Tibial artery (tissue), 4 donors: ENCODE results near the gene BCL11B.

Source experiments
- DNase-seq, 2 donors: peaks; one replicate each; pipeline ENCODE4 v3.0.0-alpha.2; 2019
- H3K27ac ChIP-seq, 2 donors: fragments of 200-600 bp; sonication (generic) in 1 of 2; 1 replicate in 1 of 2; 2 replicates in 1 of 2; pipeline ENCODE4 v1.5.1; 2018 to 2019; ENCODE audit warnings: mild to moderate bottlenecking in 1 of 2
- H3K27me3 ChIP-seq, 2 donors: fragments of 200-600 bp; sonication (generic) in 1 of 2; one replicate each; pipeline versions ENCODE4 v1.5.1 to v1.6.0; 2016 to 2019
- H3K36me3 ChIP-seq, 3 donors: fragments of 200-600 bp; sonication (generic) in 2 of 3; one replicate each; pipeline ENCODE4 v1.5.1; 2016 to 2019; ENCODE audit warnings: mild to moderate bottlenecking in 2 of 3
- H3K4me1 ChIP-seq, 4 donors: fragments of 200-600 bp; sonication (generic) in 2 of 4; 1 replicate in 3 of 4; 2 replicates in 1 of 4; pipeline ENCODE4 v1.5.1; 2016 to 2019
- H3K4me3 ChIP-seq, 2 donors: fragments of 200-600 bp; sonication (generic) in 1 of 2; 1 replicate in 1 of 2; 2 replicates in 1 of 2; pipeline ENCODE4 v1.5.1; 2018 to 2019; ENCODE audit warnings: mild to moderate bottlenecking in 2 of 2
- H3K9me3 ChIP-seq, 3 donors: fragments of 200-600 bp; sonication (generic) in 1 of 3; one replicate each; pipeline ENCODE4 v1.5.1; 2016 to 2019
- intact Hi-C: fragments of 100-400 bp; cut with DNase I; formaldehyde crosslinking; loops from one replicate; pipeline ENCODE4 v1.15.0; 2023; ENCODE audit warnings: low total_unique reads
- TF ChIP-seq, protein P1 (sequence below), 2 experiments: fragments of 200-600 bp in 1 of 2; fragments of 450-650 bp in 1 of 2; IDR thresholded peaks; one replicate each; pipeline ENCODE4 v1.5.1; 2017 to 2019; ENCODE audit warnings: antibody characterized with exemption in 2 of 2, mild to moderate bottlenecking in 1 of 2, moderate library complexity in 1 of 2

The BCL11B gene

DNA sequence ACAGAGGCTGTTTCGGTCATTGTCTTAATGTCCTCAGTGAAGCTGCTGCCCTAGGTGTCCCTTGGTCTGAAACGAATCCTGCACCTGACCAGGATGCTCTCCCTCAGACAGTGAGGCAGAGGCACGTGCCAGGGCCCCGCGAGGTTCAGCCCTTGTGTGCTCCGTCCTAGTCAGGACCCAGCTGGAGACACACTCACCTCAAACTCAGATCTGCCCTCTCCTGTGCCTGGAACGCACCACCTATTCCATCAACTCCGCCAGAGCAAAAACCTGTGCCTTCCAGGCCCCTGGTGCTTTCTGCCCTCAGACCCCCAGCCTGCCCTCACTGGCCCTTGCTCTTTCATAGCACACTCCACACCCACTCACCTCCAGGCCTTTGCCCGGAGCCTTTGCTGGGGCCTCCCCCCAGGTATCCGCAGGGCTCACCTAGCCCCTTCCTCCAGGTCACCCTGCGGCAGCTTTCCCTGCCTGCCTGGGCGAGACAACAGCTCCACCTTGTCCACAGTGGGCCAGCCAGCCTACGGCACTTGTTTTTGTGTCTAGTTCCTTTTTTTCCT, 150.6 kb downstream of the BCL11B start:
- no peak overlapping the region for H3K27ac ChIP-seq
- intact Hi-C loops, result no loop called here
- H3K36me3 ChIP-seq, result no peaks in the 10 kb centered on the region
- no peaks in the 10 kb centered on the region for H3K4me1 ChIP-seq
- TF ChIP-seq, protein P1, sequence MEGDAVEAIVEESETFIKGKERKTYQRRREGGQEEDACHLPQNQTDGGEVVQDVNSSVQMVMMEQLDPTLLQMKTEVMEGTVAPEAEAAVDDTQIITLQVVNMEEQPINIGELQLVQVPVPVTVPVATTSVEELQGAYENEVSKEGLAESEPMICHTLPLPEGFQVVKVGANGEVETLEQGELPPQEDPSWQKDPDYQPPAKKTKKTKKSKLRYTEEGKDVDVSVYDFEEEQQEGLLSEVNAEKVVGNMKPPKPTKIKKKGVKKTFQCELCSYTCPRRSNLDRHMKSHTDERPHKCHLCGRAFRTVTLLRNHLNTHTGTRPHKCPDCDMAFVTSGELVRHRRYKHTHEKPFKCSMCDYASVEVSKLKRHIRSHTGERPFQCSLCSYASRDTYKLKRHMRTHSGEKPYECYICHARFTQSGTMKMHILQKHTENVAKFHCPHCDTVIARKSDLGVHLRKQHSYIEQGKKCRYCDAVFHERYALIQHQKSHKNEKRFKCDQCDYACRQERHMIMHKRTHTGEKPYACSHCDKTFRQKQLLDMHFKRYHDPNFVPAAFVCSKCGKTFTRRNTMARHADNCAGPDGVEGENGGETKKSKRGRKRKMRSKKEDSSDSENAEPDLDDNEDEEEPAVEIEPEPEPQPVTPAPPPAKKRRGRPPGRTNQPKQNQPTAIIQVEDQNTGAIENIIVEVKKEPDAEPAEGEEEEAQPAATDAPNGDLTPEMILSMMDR (IDR thresholded peaks at IDR 0.05), result no peak
- peak in 1 of 2 donors; percentile 56 for DNase-seq
- H3K9me3 ChIP-seq, result no peaks in the 10 kb centered on the region
- H3K4me3 ChIP-seq, result no peak overlapping the region
- peaks cover 0 to 60% of the 10 kb centered on the region in 2 donors for H3K27me3 ChIP-seq

DNA sequence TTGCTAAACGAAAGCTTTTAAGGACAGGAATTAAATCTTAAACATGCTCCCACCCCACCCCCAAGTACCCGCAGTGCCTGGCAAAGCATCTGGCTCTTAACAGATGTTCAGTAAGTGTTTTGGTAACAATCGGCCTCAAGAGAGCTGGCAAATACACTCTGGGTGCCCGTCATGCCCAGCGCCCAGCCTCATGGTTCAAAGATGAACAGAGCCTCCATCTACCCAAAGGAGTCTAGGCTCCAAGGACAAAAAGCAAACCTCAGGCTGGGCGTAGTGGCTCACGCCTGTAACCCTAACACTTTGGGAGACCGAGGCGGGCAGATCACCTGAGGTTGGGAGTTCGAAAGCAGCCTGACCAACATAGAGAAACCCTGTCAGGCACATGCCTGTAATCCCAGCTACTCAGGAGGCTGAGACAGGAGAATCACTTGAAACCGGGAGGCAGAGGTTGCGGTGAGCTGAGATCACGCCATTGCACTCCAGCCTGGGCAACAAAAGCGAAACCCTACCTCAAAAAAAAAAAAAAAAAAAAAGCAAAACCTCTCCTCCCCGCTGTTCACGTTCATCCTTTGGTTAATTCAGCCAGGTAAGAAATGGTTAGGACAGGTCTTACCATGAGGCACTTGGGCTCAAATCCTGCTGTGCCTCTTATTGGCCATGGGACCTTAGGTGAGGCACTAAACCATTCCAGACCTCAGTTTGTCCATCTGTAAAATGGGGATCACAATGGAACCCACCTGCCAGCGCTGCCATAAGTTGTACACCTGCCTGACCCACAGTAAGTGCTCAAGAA, 151.3 kb downstream of the BCL11B start:
- TF ChIP-seq, protein P1 (IDR thresholded peaks at IDR 0.05), result no peak
- no peak overlapping the region for H3K4me3 ChIP-seq
- H3K27ac ChIP-seq, result no peak overlapping the region
- intact Hi-C loops, result no loop called here
- no peaks in the 10 kb centered on the region for H3K4me1 ChIP-seq
- H3K27me3 ChIP-seq, result peaks cover 0 to 66% of the 10 kb centered on the region in 2 donors
- no peaks in the 10 kb centered on the region for H3K9me3 ChIP-seq
- no peaks in the 10 kb centered on the region for H3K36me3 ChIP-seq
- DNase-seq, result peak in 1 of 2 donors; percentile 49

DNA sequence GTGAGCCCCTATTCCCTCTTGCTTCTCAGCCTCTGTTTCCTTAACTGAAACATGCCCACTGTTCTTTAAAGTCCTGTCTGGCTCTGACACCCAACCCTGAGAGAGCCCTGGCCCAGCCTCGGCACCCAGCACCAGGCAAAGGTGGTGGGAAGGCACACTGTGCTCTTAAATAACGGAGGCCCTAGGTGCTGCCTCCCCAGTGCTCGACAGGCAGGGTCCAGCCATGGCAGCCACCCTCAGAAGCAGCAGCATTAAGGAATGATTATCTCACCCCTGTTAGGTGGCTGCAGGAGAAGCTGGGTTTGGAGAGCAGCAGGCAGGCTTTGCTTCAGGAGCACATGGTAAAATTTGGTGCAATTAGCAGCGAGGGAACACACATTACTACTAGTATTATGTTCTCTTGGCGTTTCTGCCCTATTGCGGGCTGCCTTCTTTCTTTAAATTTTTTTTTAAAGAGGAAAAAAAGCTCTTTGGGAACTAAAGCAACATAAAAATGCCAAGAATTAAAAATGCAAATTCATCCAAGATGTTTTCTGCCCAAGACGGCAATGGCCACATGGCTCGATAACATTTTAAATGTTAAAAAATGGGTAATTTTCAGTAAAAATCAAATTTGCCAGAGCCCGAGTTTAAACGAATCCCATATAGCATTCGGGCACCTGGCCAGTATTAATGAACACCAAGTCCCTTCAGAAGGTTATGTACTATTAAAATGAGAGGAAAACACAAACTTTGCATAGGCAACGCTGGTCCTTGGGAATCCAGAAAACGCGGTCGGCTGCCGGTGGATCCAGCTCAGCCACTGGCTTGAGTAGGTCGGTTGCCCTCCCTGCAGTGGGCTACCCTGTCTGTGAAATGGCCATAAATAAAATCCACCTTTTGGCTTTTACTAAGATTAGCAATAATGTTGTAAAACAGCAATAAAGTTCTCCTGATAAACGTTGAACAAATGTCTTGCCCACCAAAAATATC, 152.2 kb downstream of the BCL11B start:
- TF ChIP-seq, protein P1 (IDR thresholded peaks at IDR 0.05), result no peak
- Histone ChIP-seq H3K36me3 (no peaks in the 10 kb centered on the region), H3K4me3 (no peak overlapping the region), H3K9me3 (peaks cover 0 to 3% (median 0%) of the 10 kb centered on the region in 3 donors), H3K27ac (no peak overlapping the region), H3K27me3 (peaks cover 0 to 66% of the 10 kb centered on the region in 2 donors), H3K4me1 (no peaks in the 10 kb centered on the region)
- intact Hi-C loops, result no loop called here
- DNase-seq, result peak in 1 of 2 donors; percentile 29
